GM12873 (cell line): ENCODE results near the gene VIPR2.

Experiments
- CTCF ChIP-seq: IDR thresholded peaks from 2 replicates; pipeline ENCODE4 v1.5.1; 2012; ENCODE audit warnings: low read depth, mild to moderate bottlenecking, moderate library complexity, low read length, control low read depth; ENCODE audit not compliant: insufficient read depth; ENCODE audit errors: missing control alignments

VIPR2 gene

GRCh38 chr7:159091480-159092475 lies 52.9 kb downstream of the VIPR2 start:
- no peak for TF ChIP-seq CTCF

GRCh38 chr7:159091041-159091440 lies 53.6 kb downstream of the VIPR2 start:
- no peak for TF ChIP-seq CTCF

GRCh38 chr7:159088016-159088865 lies 56.4 kb downstream of the VIPR2 start:
- no peak for TF ChIP-seq CTCF

- no peak for TF ChIP-seq CTCF
These were observed 58.3 kb downstream of the VIPR2 start for GRCh38 chr7:159086301-159086925.

GRCh38 chr7:159084069-159084801 lies 60.4 kb downstream of the VIPR2 start:
- TF ChIP-seq CTCF: no peak

GRCh38 chr7:159083698-159084068 lies 61.0 kb downstream of the VIPR2 start:
- no peak for TF ChIP-seq CTCF
